Natural killer cell (primary cell): ENCODE data around the gene DENND10. TPM values are rescaled to one million over a fixed set of nuclear protein-coding genes. Genes with fewer than 3 reads are reported as not detected.

Experiments used
- ATAC-seq, 3 donors: fragments of 150-1000 bp in 2 of 3; fragments of 200-7000 bp in 1 of 3; cut with Tn5 transposase; 1 replicate in 1 of 3; 2 replicates in 2 of 3; pipeline ENCODE4 v1.10.0; 2021; ENCODE audit warnings: mild to moderate bottlenecking in 2 of 3, moderate library complexity in 2 of 3
- DNase-seq, 2 donors: peaks; one replicate each; pipeline versions ENCODE4 v3.0.0 to v3.0.0-alpha.2; 2013 to 2021; ENCODE audit warnings: mixed read lengths in 1 of 2
- H3K27ac ChIP-seq: one replicate; pipeline ENCODE4 v1.5.1; 2013; ENCODE audit warnings: mild to moderate bottlenecking, low read length
- H3K27me3 ChIP-seq: one replicate; pipeline ENCODE4 v1.6.1; 2013; ENCODE audit warnings: low read length; ENCODE audit not compliant: control insufficient read depth, insufficient read depth
- H3K36me3 ChIP-seq: one replicate; pipeline ENCODE4 v1.6.1; 2013; ENCODE audit warnings: low read length; ENCODE audit not compliant: control insufficient read depth, insufficient read depth
- H3K4me1 ChIP-seq: one replicate; pipeline ENCODE4 v1.6.1; 2013; ENCODE audit warnings: low read length; ENCODE audit not compliant: control insufficient read depth, insufficient read depth
- H3K4me3 ChIP-seq: one replicate; pipeline ENCODE4 v1.5.1; 2013; ENCODE audit warnings: low read length
- H3K9me3 ChIP-seq: one replicate; pipeline ENCODE4 v1.6.1; 2013; ENCODE audit warnings: low read length; ENCODE audit not compliant: control insufficient read depth, insufficient read depth
- H3K27ac Mint-ChIP-seq, 2 donors: one replicate each; pipeline ENCODE4 v1.8.0; 2022; ENCODE audit warnings: mild to moderate bottlenecking in 2 of 2, mixed read lengths in 2 of 2, moderate library complexity in 1 of 2
- H3K27me3 Mint-ChIP-seq, 2 donors: one replicate each; pipeline ENCODE4 v1.8.0; 2022; ENCODE audit warnings: low read depth in 2 of 2, mixed read lengths in 2 of 2
- H3K36me3 Mint-ChIP-seq: one replicate; pipeline ENCODE4 v1.8.0; 2022; ENCODE audit warnings: mixed read lengths
- H3K4me1 Mint-ChIP-seq, 2 donors: one replicate each; pipeline ENCODE4 v1.8.0; 2022; ENCODE audit warnings: mixed read lengths in 2 of 2
- H3K4me3 Mint-ChIP-seq: one replicate; pipeline ENCODE4 v1.8.0; 2022; ENCODE audit warnings: mild to moderate bottlenecking, moderate library complexity, mixed read lengths
- H3K9me3 Mint-ChIP-seq, 2 donors: one replicate each; pipeline ENCODE4 v1.8.0; 2022; ENCODE audit warnings: mixed read lengths in 2 of 2
- CTCF ChIP-seq: fragments of 200-600 bp; IDR thresholded peaks from one replicate; pipeline ENCODE4 v1.8.0; 2022; ENCODE audit warnings: antibody characterized with exemption
- WGBS: methylation state at CpG from one replicate; pipeline ENCODE4 v1.1.7; 2013; ENCODE audit warnings: missing lambda C conversion rate; ENCODE audit not compliant: insufficient coverage; 5-methylcytosine and 5-hydroxymethylcytosine counted together
- intact Hi-C: fragments of 100-400 bp; cut with micrococcal nuclease; formaldehyde crosslinking; loops from one replicate; pipeline ENCODE4 v1.14.2; 2022
- total RNA-seq, 4 donors: library from RNA; stranded (reverse); fragments of 120-200 nt in 1 of 4; gene quantifications; one replicate each; pipeline versions ENCODE4 v1.2.3 to v1.2.4, GENCODE V29; 2013 to 2022

Gene DENND10
- total RNA-seq, 3 donors from 2014 or later (not counting 1 experiment from before 2014, with no cell fraction given) = 24.0 to 42.4 (median 33.9) TPM

GRCh38 chr10:119183664-119184412, 79.9 kb downstream of the DENND10 start:
- Histone ChIP-seq H3K36me3 (no peaks in the 10 kb centered on the region), H3K9me3 (no peaks in the 10 kb centered on the region), H3K4me3 (no peak overlapping the region), H3K27me3 (no peaks in the 10 kb centered on the region), H3K4me1 (peaks cover 7% of the 10 kb centered on the region), H3K27ac (no peak overlapping the region)
- no peak for TF ChIP-seq CTCF
- Mint-ChIP-seq H3K9me3 (no peaks in the 10 kb centered on the region), H3K4me3 (no peak overlapping the region), H3K27ac (no peak overlapping the region), H3K36me3 (no peaks in the 10 kb centered on the region), H3K27me3 (peaks cover 0 to 2% of the 10 kb centered on the region in 2 donors), H3K4me1 (no peaks in the 10 kb centered on the region)
- WGBS = 74% methylated on average over 8 of the region's 9 CpGs
- ATAC-seq = no peak
- DNase-seq = no peak
- intact Hi-C loops = no loop called here

Other genes starting within 250 kb of the DENND10 start
- gene NANOS1, start 74.4 kb upstream of the DENND10 start, total RNA-seq = under 1 TPM in 1 of 3 donors, not detected in 2; 0.09 TPM
- 100 to 1,000 TPM; 102 to 115 (median 110) TPM for gene EIF3A, start 23.3 kb upstream of the DENND10 start, total RNA-seq
- 10 to 100 TPM in 1 of 3 donors, 1 to 10 TPM in 2; 5.5 to 13.7 (median 8.1) TPM for gene SFXN4, start 61.6 kb downstream of the DENND10 start, total RNA-seq
- gene PRDX3, start 74.7 kb downstream of the DENND10 start, total RNA-seq = 10 to 100 TPM; 12.5 to 17.4 (median 15.3) TPM
- 10 to 100 TPM; 37.6 to 54.3 (median 47.9) TPM for gene GRK5, start 103.5 kb downstream of the DENND10 start, total RNA-seq